GM18870 (cell line): Measurements from ENCODE around the gene TMEM225B.
"Not testable (repeated sequence)": the region's sequence is repeated elsewhere in the genome, so short reads cannot be mapped to it uniquely, and the experiment has no call there.

Source experiments
- ATAC-seq: cut with Tn5 transposase; IDR thresholded peaks from one replicate; pipeline ENCODE4 v1.9.1; 2021; ENCODE audit warnings: moderate library complexity; ENCODE audit not compliant: unreplicated experiment

The TMEM225B gene

GRCh38 chr7:99653754-99654153 lies 55.7 kb downstream of the TMEM225B start:
- ATAC-seq: no peak

- not testable (repeated sequence) for ATAC-seq
These were observed 56.6 kb downstream of the TMEM225B start for GRCh38 chr7:99654626-99655025.

- not testable (repeated sequence) for ATAC-seq
These were observed 59.8 kb downstream of the TMEM225B start for GRCh38 chr7:99657879-99658278.
